Retinal pigment epithelial cell (primary cell): ENCODE data around the gene C1orf74.
"Not testable (repeated sequence)": the region's sequence is repeated elsewhere in the genome, so short reads cannot be mapped to it uniquely, and the experiment has no call there.

Source experiments
- DNase-seq: peaks from one replicate; pipeline ENCODE4 v3.0.0-alpha.2; 2010; ENCODE audit warnings: low read depth
- H3K4me3 ChIP-seq: 2 replicates; pipeline ENCODE4 v1.5.1; 2011; ENCODE audit warnings: mild to moderate bottlenecking, low read length, control low read depth, moderate library complexity
- CTCF ChIP-seq: conservative IDR thresholded peaks from 2 replicates; pipeline ENCODE4 v1.5.1; 2011; ENCODE audit warnings: low read depth, low read length, control low read depth, inconsistent platforms

Gene C1orf74

GRCh38 chr1:209805341-209805781, 21.0 kb upstream of the C1orf74 start:
- DNase-seq, result no peak
- no peak for TF ChIP-seq CTCF
- H3K4me3 ChIP-seq, result peak overlapping the region; percentile 73

- no peak overlapping the region for H3K4me3 ChIP-seq
- no peak for DNase-seq
- no peak for TF ChIP-seq CTCF
Measured at GRCh38 chr1:209803568-209803967, 19.2 kb upstream of the C1orf74 start.

GRCh38 chr1:209802780-209803152, 18.4 kb upstream of the C1orf74 start:
- no peak for DNase-seq
- no peak overlapping the region for H3K4me3 ChIP-seq
- TF ChIP-seq CTCF, result no peak

DNA sequence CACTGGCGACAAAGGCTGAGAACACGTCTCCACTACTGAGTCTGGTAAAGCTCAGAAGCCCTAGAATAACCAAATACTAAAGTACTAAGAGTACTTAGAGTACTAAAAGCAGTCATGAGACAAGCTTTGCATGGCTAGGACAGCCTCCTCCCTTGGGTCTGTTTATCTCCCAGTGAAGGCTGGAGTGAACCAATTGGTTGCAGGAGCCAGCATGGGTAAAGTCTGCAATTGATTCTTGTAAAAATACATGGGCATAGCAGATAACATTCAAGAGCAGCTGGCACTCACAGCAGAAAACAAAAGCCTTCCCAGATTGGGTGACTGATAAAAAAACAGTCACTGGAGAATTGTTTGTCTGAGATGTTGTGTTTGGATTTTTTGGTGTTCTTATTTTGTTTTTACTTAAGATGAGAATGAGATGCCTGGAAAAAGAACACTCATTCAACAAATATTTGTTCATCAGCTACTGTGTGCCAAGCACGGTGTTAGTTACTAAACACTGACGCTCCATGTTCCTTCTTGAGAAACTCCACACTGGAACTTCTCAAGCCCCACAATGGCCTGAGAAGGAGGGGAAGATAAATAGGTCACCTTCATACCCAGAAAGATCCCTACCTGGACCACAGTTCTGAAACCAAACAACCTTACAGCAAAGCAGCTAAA, 17.9 kb upstream of the C1orf74 start:
- TF ChIP-seq CTCF, result no peak
- DNase-seq, result no peak
- H3K4me3 ChIP-seq, result no peak overlapping the region

GRCh38 chr1:209800984-209801834, 16.9 kb upstream of the C1orf74 start:
- no peak for TF ChIP-seq CTCF
- no peak overlapping the region for H3K4me3 ChIP-seq
- peak; percentile 37 for DNase-seq

GRCh38 chr1:209797978-209798639, 13.8 kb upstream of the C1orf74 start:
- H3K4me3 ChIP-seq, result no peak overlapping the region
- TF ChIP-seq CTCF, result peak; percentile 38
- no peak for DNase-seq

GRCh38 chr1:209793711-209794110, 9.4 kb upstream of the C1orf74 start:
- not testable (repeated sequence) for DNase-seq, H3K4me3 ChIP-seq
